H1 (cell line): ENCODE results near the gene ATMIN. TPM values are rescaled to one million over a fixed set of nuclear protein-coding genes. Genes with fewer than 3 reads are reported as not detected.

Experiments
- CTCF ChIA-PET: fragments of 300-600 bp; sonication (Branson Sonifier 250); formaldehyde crosslinking; loops from one replicate; lab custom pipeline; 2021; ENCODE audit not compliant: partially characterized antibody; lab: Charles Lee
- POLR2A ChIA-PET: fragments of 300-600 bp; sonication (Branson Sonifier 250); formaldehyde crosslinking; loops from one replicate; lab custom pipeline; 2021; ENCODE audit warnings: inconsistent platforms; ENCODE audit not compliant: partially characterized antibody; lab: Charles Lee
- DNase-seq, 2 experiments: peaks; one replicate each; pipeline versions ENCODE4 v3.0.0 to v3.0.0-alpha.2; 2010 to 2022; ENCODE audit warnings: low spot score in 2 of 2, low read depth in 1 of 2, mixed read lengths in 1 of 2
- FAIRE-seq: peaks from 2 replicates; lab custom pipeline; 2011; peaks lifted over from hg19 to GRCh38; lab: Jason Lieb, UNC
- H2AFZ ChIP-seq: 2 replicates; pipeline ENCODE4 v1.8.1; 2012; ENCODE audit warnings: low read length, inconsistent platforms
- H2AK5ac ChIP-seq: 2 replicates; pipeline ENCODE4 v1.6.1; 2013; ENCODE audit warnings: low read depth, low read length
- H2BK120ac ChIP-seq: replicated peaks from 2 replicates; pipeline ENCODE3; 2013; ENCODE audit warnings: low read depth, low read length, inconsistent platforms
- H2BK12ac ChIP-seq: 2 replicates; pipeline ENCODE4 v1.6.1; 2013; ENCODE audit warnings: low read depth, low read length
- H2BK15ac ChIP-seq: 2 replicates; pipeline ENCODE4 v1.6.1; 2013; ENCODE audit warnings: low read length
- H2BK20ac ChIP-seq: 2 replicates; pipeline ENCODE4 v1.6.1; 2013; ENCODE audit warnings: low read length
- H2BK5ac ChIP-seq: 2 replicates; pipeline ENCODE4 v1.6.1; 2013; ENCODE audit warnings: low read depth, low read length
- H3K14ac ChIP-seq: 2 replicates; pipeline ENCODE4 v1.6.1; 2013; ENCODE audit warnings: inconsistent platforms; ENCODE audit not compliant: insufficient read length
- H3K18ac ChIP-seq: 2 replicates; pipeline ENCODE4 v1.6.1; 2013; ENCODE audit warnings: low read length; ENCODE audit errors: extremely low read depth
- H3K23ac ChIP-seq: 2 replicates; pipeline ENCODE4 v1.6.1; 2013; ENCODE audit warnings: inconsistent platforms; ENCODE audit not compliant: insufficient read length
- H3K23me2 ChIP-seq: 2 replicates; pipeline ENCODE4 v1.6.1; 2013; ENCODE audit warnings: low read depth, low read length
- H3K27ac ChIP-seq: 2 replicates; pipeline ENCODE4 v1.6.1; 2011; ENCODE audit warnings: low read depth, low read length, inconsistent platforms
- H3K27me3 ChIP-seq, 4 experiments: replicated peaks in 1 of 4; 1 replicate in 1 of 4; 2 replicates in 3 of 4; pipeline versions ENCODE4 v1.6.1 to v1.8.1; 2011 to 2013; ENCODE audit warnings: low read length in 3 of 4, mild to moderate bottlenecking in 3 of 4, inconsistent platforms in 2 of 4, mixed read lengths in 2 of 4, moderate library complexity in 1 of 4; ENCODE audit not compliant: control insufficient read depth in 3 of 4, insufficient read depth in 3 of 4; ENCODE audit errors: extremely low read depth in 1 of 4
- H3K36me3 ChIP-seq, 4 experiments: 2 replicates each; pipeline versions ENCODE4 v1.6.1 to v1.8.1; 2011 to 2013; ENCODE audit warnings: mild to moderate bottlenecking in 4 of 4, low read length in 3 of 4, moderate library complexity in 2 of 4, control low read depth in 1 of 4, inconsistent platforms in 1 of 4; ENCODE audit not compliant: insufficient read depth in 4 of 4, control insufficient read depth in 2 of 4
- H3K4ac ChIP-seq: replicated peaks from 2 replicates; pipeline ENCODE3; 2013; ENCODE audit warnings: low read length, low read depth, mixed read lengths, inconsistent platforms; ENCODE audit not compliant: insufficient read length
- H3K4me1 ChIP-seq, 4 experiments: replicated peaks in 1 of 4; 1 replicate in 1 of 4; 2 replicates in 3 of 4; pipeline versions ENCODE4 v1.6.1 to v1.8.1; 2011 to 2013; ENCODE audit warnings: low read length in 3 of 4, inconsistent platforms in 2 of 4, mixed read lengths in 1 of 4; ENCODE audit not compliant: insufficient read depth in 4 of 4, control insufficient read depth in 3 of 4
- H3K4me2 ChIP-seq, 2 experiments: 2 replicates each; pipeline versions ENCODE4 v1.6.1 to v1.8.1; 2011 to 2013; ENCODE audit warnings: low read depth in 2 of 2, low read length in 2 of 2, control low read depth in 1 of 2, inconsistent platforms in 1 of 2, mild to moderate bottlenecking in 1 of 2; ENCODE audit not compliant: insufficient read depth in 1 of 2
- H3K4me3 ChIP-seq, 4 experiments: fragments of 200-600, 300-600 bp in 1 of 4; sonication (generic), shearing (Covaris generic), sonication (Bioruptor Twin) in 1 of 4; 2 replicates each; pipeline versions ENCODE4 v1.5.1 to v1.8.1; 2011 to 2016; ENCODE audit warnings: low read length in 4 of 4, low read depth in 3 of 4, control low read depth in 2 of 4, inconsistent platforms in 2 of 4, mild to moderate bottlenecking in 2 of 4, mixed read lengths in 1 of 4, moderate library complexity in 1 of 4; ENCODE audit not compliant: insufficient read depth in 2 of 4; ENCODE audit errors: extremely low read depth in 1 of 4
- H3K56ac ChIP-seq: replicated peaks from 2 replicates; pipeline ENCODE3; 2013; ENCODE audit warnings: low read depth, mild to moderate bottlenecking, mixed read lengths, low read length, inconsistent platforms; ENCODE audit not compliant: insufficient read length
- H3K79me1 ChIP-seq: 2 replicates; pipeline ENCODE4 v1.6.1; 2013; ENCODE audit warnings: low read depth, low read length, control low read depth
- H3K79me2 ChIP-seq, 2 experiments: 2 replicates each; pipeline versions ENCODE4 v1.6.1 to v1.8.1; 2012 to 2013; ENCODE audit warnings: low read length in 2 of 2, mild to moderate bottlenecking in 2 of 2, inconsistent platforms in 1 of 2; ENCODE audit not compliant: insufficient read depth in 2 of 2, control insufficient read depth in 1 of 2
- H3K9ac ChIP-seq, 4 experiments: replicated peaks in 1 of 4; 1 replicate in 1 of 4; 2 replicates in 3 of 4; pipeline versions ENCODE4 v1.6.1 to v1.8.1; 2011 to 2013; ENCODE audit warnings: low read depth in 3 of 4, low read length in 3 of 4, control low read depth in 2 of 4, mild to moderate bottlenecking in 2 of 4, moderate library complexity in 2 of 4, inconsistent platforms in 1 of 4; ENCODE audit errors: extremely low read depth in 1 of 4
- H3K9me3 ChIP-seq, 2 experiments: 2 replicates each; pipeline versions ENCODE4 v1.6.1 to v1.8.1; 2012 to 2013; ENCODE audit warnings: mild to moderate bottlenecking in 2 of 2, moderate library complexity in 2 of 2, control low read depth in 1 of 2, inconsistent platforms in 1 of 2, low read depth in 1 of 2, low read length in 1 of 2, mixed read lengths in 1 of 2; ENCODE audit not compliant: insufficient read depth in 2 of 2
- H4K20me1 ChIP-seq, 2 experiments: replicated peaks in 1 of 2; 2 replicates each; pipeline versions ENCODE3 to v1.8.1; 2011 to 2013; ENCODE audit warnings: inconsistent platforms in 2 of 2, low read length in 2 of 2, mild to moderate bottlenecking in 1 of 2; ENCODE audit not compliant: insufficient read depth in 2 of 2, control insufficient read depth in 1 of 2
- H4K5ac ChIP-seq: 2 replicates; pipeline ENCODE4 v1.6.1; 2013; ENCODE audit warnings: low read length, low read depth, mixed read lengths, inconsistent platforms; ENCODE audit not compliant: insufficient read length
- H4K8ac ChIP-seq: 2 replicates; pipeline ENCODE4 v1.8.0; 2013; ENCODE audit warnings: mild to moderate bottlenecking, moderate library complexity, low read length, inconsistent platforms; ENCODE audit not compliant: insufficient read depth; ENCODE audit errors: extremely low read depth
- H4K91ac ChIP-seq: replicated peaks from 2 replicates; pipeline ENCODE3; 2013; ENCODE audit warnings: low read length, mixed read lengths, inconsistent platforms; ENCODE audit not compliant: insufficient read length
- CHD1 ChIP-seq: IDR thresholded peaks from 2 replicates; pipeline ENCODE4 v1.6.1; 2012; ENCODE audit warnings: low read depth, low read length, improper control_type of control experiment
- KDM5A ChIP-seq: fragments of 200-600 bp; IDR thresholded peaks from 2 replicates; pipeline ENCODE4 v1.7.1; 2012; ENCODE audit warnings: mild to moderate bottlenecking, low read length, inconsistent platforms, mixed read lengths
- PHF8 ChIP-seq: fragments of 200-600 bp; sonication (generic); conservative IDR thresholded peaks from 2 replicates; pipeline ENCODE4 v1.7.1; 2012; ENCODE audit warnings: low read depth, mild to moderate bottlenecking, inconsistent platforms, low read length, moderate library complexity
- SIRT6 ChIP-seq: IDR thresholded peaks from one replicate; pipeline ENCODE4 v1.7.1; 2012; ENCODE audit warnings: low read length, inconsistent platforms
- polyA plus RNA-seq, 7 experiments: library from polyadenylated mRNA; depleted of rRNA in 3 of 7; stranded (reverse) in 5 of 7; unstranded in 2 of 7; fragments of >200 nt in 5 of 7; fragments of 200-250 nt in 2 of 7; gene quantifications; 1 replicate in 5 of 7; 2 replicates in 1 of 7; 4 replicates in 1 of 7; pipeline versions ENCODE4 v1.2.1 to v1.2.3, GENCODE V29; 2011 to 2013; ENCODE audit warnings: missing spikeins in 2 of 7, mixed read lengths in 2 of 7
- total RNA-seq: library from RNA; stranded (reverse); fragmentation: NEBNext Ultra II Directional; extraction: Animal tissue kit (Norgen Biotek cat#: 25700); gene quantifications from 2 replicates; pipeline ENCODE4 v1.2.1, GENCODE V29; 2021

Gene ATMIN
- total and polyA plus RNA-seq, 2 of the 8 experiments (the other 6 are each of a cell fraction or from before 2014, with no cell fraction given) = 34.8 to 59.8 TPM

- Histone ChIP-seq H3K79me2 (peaks cover 0 to 48% of the 10 kb centered on the region in 2 experiments; a peak in 2 of 4 replicates), H3K4me2 (no peak overlapping the region), H3K36me3 (no peaks in the 10 kb centered on the region), H3K79me1 (peaks cover 2% of the 10 kb centered on the region; the same call in 1 of the 2 replicates), H3K27ac (no peak overlapping the region), H3K56ac (no peak overlapping the region), H3K14ac (no peak overlapping the region), H2BK5ac (no peak overlapping the region), H4K8ac (no peak overlapping the region), H3K18ac (no peak overlapping the region), H2BK120ac (no peak overlapping the region), H2BK15ac (no peak overlapping the region), H3K9me3 (no peaks in the 10 kb centered on the region), H3K27me3 (no peaks in the 10 kb centered on the region; a peak in 2 of 7 replicates), H2AK5ac (no peak overlapping the region), H2BK20ac (no peak overlapping the region), H3K9ac (no peak overlapping the region), H4K5ac (no peak overlapping the region), H4K91ac (no peak overlapping the region), H3K4me1 (no peaks in the 10 kb centered on the region), H3K4ac (no peak overlapping the region), H2AFZ (no peak overlapping the region), H2BK12ac (no peak overlapping the region), H3K4me3 (no peak overlapping the region), H3K23ac (no peak overlapping the region), H4K20me1 (peaks cover 4 to 7% of the 10 kb centered on the region in 2 experiments), H3K23me2 (no peaks in the 10 kb centered on the region)
- FAIRE-seq (no peak), DNase-seq (no peak)
- ChIA-PET POLR2A (interaction anchor here (1.5 kb wide), 1 partner anchor 41 kb away, joined by 3 read pairs; the partner anchor contains the start of gene ATMIN), CTCF (interaction anchor here (0.8 to 10.6 kb wide), 2 partner anchors 8 to 20 kb away, joined by 3 to 83 read pairs; no protein-coding TSS in a partner anchor)
- TF ChIP-seq CHD1 (no peak), PHF8 (no peak), SIRT6 (no peak), KDM5A (no peak)
Observed at GRCh38 chr16:80994451-80994850, 41.2 kb upstream of the ATMIN start.
